ENCODE data around the gene RNF148.

Gene RNF148

DNA sequence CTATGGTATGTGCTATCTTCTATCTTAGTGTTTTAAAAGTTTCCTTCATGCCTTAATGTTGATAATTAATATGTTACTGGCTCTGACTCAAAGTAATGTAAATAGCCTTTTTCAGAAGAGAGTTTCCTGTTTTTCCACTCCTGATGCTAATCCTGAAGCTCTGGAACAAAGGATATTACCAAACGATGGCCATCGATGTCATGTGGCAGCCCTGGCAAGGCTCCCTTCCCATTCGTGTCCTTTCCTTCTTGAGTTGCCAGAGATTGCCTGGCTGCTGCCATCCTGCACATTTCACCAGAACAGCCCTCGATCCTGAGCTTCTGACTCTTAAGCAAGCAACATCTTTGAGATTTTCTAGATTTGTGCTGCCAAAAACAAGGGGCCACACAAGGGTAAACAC, 49.8 kb downstream of the RNF148 start:
- H3K27ac ChIP-seq (ENCODE audit: low read depth, low read length), result no peak overlapping the region
- no peaks in the 10 kb centered on the region for H3K36me3 ChIP-seq (ENCODE audit: control insufficient read depth in 5 of 5, insufficient read depth in 5 of 5, low read length in 5 of 5)
- peaks cover 0 to 4% (median 0%) of the 10 kb centered on the region in 5 donors for H3K4me1 ChIP-seq (ENCODE audit: control insufficient read depth in 5 of 5, insufficient read depth in 5 of 5, low read length in 5 of 5)
- H3K9ac ChIP-seq (ENCODE audit: low read length in 5 of 5), result no peak overlapping the region
- H3K4me3 ChIP-seq (ENCODE audit: low read depth in 1 of 5, low read length in 5 of 5), result no peak overlapping the region
- peaks cover 0 to 3% (median 0%) of the 10 kb centered on the region in 5 donors for H3K9me3 ChIP-seq (ENCODE audit: control insufficient read depth in 5 of 5, low read length in 5 of 5)
- H3K27me3 ChIP-seq (ENCODE audit: control insufficient read depth in 5 of 5, insufficient read depth in 4 of 5, low read length in 5 of 5), result no peaks in the 10 kb centered on the region

Data from subcutaneous abdominal adipose tissue (tissue), 5 donors.